H1 (cell line): ENCODE results near the gene PABPC1L. TPM values are rescaled to one million over a fixed set of nuclear protein-coding genes. Genes with fewer than 3 reads are reported as not detected.

Experiments used
- RNF2 ChIP-seq: fragments of 200-900, 300-1000 bp; sonication (generic); IDR thresholded peaks from 2 replicates; pipeline ENCODE4 v1.7.1; 2016; ENCODE audit warnings: borderline replicate concordance, low read depth, mild to moderate bottlenecking, antibody characterized with exemption, low read length; ENCODE audit not compliant: poor library complexity, severe bottlenecking; ENCODE audit errors: missing control alignments
- polyA plus RNA-seq, 7 experiments: library from polyadenylated mRNA; depleted of rRNA in 3 of 7; stranded (reverse) in 5 of 7; unstranded in 2 of 7; fragments of >200 nt in 5 of 7; fragments of 200-250 nt in 2 of 7; gene quantifications; 1 replicate in 5 of 7; 2 replicates in 1 of 7; 4 replicates in 1 of 7; pipeline versions ENCODE4 v1.2.1 to v1.2.3, GENCODE V29; 2011 to 2013; ENCODE audit warnings: missing spikeins in 2 of 7, mixed read lengths in 2 of 7
- total RNA-seq: library from RNA; stranded (reverse); fragmentation: NEBNext Ultra II Directional; extraction: Animal tissue kit (Norgen Biotek cat#: 25700); gene quantifications from 2 replicates; pipeline ENCODE4 v1.2.1, GENCODE V29; 2021
- TF ChIP-seq, protein P1 (sequence below): fragments of 300-600 bp; sonication (generic); IDR thresholded peaks from 2 replicates; pipeline ENCODE4 v1.7.1; 2012; ENCODE audit warnings: low read length, moderate library complexity, mild to moderate bottlenecking, inconsistent platforms; ENCODE audit not compliant: insufficient replicate concordance

The PABPC1L gene
- total and polyA plus RNA-seq, 2 of the 8 experiments (the other 6 are each of a cell fraction or from before 2014, with no cell fraction given), result 61.1 to 108 TPM

DNA sequence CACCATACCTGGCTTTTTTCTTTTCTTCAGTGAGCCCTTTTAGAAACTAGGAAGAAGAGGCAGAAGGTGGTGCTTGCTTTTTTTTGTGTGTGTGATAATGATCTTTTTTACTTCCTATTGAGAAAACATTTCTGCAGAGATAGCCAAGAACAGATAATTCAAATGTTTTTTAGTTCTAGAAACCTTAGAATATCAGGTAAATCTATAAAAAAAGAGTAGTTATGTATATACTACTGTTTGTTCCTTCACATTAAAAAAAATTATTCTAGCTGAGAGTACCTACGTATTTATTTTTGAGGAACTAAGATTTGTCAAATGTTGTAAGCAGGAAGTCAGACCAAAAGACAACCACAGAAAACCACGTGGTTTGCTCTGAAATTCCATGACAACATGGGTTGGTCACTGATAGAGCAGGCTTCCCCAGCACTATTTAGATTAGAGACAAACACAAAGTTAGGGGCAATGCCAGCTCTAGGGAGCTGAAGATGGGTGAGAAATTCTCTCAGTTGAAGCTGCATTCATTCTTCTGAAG, 69.3 kb downstream of the PABPC1L start (continued):
- TF ChIP-seq RNF2, result no peak
- TF ChIP-seq, protein P1, sequence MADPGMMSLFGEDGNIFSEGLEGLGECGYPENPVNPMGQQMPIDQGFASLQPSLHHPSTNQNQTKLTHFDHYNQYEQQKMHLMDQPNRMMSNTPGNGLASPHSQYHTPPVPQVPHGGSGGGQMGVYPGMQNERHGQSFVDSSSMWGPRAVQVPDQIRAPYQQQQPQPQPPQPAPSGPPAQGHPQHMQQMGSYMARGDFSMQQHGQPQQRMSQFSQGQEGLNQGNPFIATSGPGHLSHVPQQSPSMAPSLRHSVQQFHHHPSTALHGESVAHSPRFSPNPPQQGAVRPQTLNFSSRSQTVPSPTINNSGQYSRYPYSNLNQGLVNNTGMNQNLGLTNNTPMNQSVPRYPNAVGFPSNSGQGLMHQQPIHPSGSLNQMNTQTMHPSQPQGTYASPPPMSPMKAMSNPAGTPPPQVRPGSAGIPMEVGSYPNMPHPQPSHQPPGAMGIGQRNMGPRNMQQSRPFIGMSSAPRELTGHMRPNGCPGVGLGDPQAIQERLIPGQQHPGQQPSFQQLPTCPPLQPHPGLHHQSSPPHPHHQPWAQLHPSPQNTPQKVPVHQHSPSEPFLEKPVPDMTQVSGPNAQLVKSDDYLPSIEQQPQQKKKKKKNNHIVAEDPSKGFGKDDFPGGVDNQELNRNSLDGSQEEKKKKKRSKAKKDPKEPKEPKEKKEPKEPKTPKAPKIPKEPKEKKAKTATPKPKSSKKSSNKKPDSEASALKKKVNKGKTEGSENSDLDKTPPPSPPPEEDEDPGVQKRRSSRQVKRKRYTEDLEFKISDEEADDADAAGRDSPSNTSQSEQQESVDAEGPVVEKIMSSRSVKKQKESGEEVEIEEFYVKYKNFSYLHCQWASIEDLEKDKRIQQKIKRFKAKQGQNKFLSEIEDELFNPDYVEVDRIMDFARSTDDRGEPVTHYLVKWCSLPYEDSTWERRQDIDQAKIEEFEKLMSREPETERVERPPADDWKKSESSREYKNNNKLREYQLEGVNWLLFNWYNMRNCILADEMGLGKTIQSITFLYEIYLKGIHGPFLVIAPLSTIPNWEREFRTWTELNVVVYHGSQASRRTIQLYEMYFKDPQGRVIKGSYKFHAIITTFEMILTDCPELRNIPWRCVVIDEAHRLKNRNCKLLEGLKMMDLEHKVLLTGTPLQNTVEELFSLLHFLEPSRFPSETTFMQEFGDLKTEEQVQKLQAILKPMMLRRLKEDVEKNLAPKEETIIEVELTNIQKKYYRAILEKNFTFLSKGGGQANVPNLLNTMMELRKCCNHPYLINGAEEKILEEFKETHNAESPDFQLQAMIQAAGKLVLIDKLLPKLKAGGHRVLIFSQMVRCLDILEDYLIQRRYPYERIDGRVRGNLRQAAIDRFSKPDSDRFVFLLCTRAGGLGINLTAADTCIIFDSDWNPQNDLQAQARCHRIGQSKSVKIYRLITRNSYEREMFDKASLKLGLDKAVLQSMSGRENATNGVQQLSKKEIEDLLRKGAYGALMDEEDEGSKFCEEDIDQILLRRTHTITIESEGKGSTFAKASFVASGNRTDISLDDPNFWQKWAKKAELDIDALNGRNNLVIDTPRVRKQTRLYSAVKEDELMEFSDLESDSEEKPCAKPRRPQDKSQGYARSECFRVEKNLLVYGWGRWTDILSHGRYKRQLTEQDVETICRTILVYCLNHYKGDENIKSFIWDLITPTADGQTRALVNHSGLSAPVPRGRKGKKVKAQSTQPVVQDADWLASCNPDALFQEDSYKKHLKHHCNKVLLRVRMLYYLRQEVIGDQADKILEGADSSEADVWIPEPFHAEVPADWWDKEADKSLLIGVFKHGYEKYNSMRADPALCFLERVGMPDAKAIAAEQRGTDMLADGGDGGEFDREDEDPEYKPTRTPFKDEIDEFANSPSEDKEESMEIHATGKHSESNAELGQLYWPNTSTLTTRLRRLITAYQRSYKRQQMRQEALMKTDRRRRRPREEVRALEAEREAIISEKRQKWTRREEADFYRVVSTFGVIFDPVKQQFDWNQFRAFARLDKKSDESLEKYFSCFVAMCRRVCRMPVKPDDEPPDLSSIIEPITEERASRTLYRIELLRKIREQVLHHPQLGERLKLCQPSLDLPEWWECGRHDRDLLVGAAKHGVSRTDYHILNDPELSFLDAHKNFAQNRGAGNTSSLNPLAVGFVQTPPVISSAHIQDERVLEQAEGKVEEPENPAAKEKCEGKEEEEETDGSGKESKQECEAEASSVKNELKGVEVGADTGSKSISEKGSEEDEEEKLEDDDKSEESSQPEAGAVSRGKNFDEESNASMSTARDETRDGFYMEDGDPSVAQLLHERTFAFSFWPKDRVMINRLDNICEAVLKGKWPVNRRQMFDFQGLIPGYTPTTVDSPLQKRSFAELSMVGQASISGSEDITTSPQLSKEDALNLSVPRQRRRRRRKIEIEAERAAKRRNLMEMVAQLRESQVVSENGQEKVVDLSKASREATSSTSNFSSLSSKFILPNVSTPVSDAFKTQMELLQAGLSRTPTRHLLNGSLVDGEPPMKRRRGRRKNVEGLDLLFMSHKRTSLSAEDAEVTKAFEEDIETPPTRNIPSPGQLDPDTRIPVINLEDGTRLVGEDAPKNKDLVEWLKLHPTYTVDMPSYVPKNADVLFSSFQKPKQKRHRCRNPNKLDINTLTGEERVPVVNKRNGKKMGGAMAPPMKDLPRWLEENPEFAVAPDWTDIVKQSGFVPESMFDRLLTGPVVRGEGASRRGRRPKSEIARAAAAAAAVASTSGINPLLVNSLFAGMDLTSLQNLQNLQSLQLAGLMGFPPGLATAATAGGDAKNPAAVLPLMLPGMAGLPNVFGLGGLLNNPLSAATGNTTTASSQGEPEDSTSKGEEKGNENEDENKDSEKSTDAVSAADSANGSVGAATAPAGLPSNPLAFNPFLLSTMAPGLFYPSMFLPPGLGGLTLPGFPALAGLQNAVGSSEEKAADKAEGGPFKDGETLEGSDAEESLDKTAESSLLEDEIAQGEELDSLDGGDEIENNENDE, result no peak
